ENCODE results near the gene ATP9A. TPM values are rescaled to one million over a fixed set of nuclear protein-coding genes. Genes with fewer than 3 reads are reported as not detected.

The ATP9A gene
- total and polyA plus RNA-seq, 2 of the 8 experiments (the other 6 are each of a cell fraction or from before 2014, with no cell fraction given), result 5.0 to 6.4 TPM

- ChIA-PET CTCF (ENCODE audit: partially characterized antibody) (interaction anchor here (1.7 kb wide), 1 partner anchor 24 kb away, joined by 5 read pairs; no protein-coding TSS in a partner anchor), POLR2A (ENCODE audit: partially characterized antibody) (no interaction called here)
- H3K9me3 ChIP-seq (ENCODE audit: insufficient read depth in 2 of 2, low read depth in 1 of 2, low read length in 1 of 2), result no peaks in the 10 kb centered on the region
- H3K27me3 ChIP-seq (replicated peaks in 1 of 4; ENCODE audit: control insufficient read depth in 3 of 4, extremely low read depth in 1 of 4, insufficient read depth in 3 of 4, low read length in 3 of 4), result no peaks in the 10 kb centered on the region
- no peak overlapping the region for H2BK12ac ChIP-seq (ENCODE audit: low read depth, low read length)
- H3K4me1 ChIP-seq (replicated peaks in 1 of 4; ENCODE audit: control insufficient read depth in 3 of 4, insufficient read depth in 4 of 4, low read length in 3 of 4), result no peaks in the 10 kb centered on the region
- H3K14ac ChIP-seq (ENCODE audit: insufficient read length), result no peak overlapping the region
- no peaks in the 10 kb centered on the region for H3K36me3 ChIP-seq (ENCODE audit: control insufficient read depth in 2 of 4, insufficient read depth in 4 of 4, low read length in 3 of 4)
- H3K79me2 ChIP-seq (ENCODE audit: control insufficient read depth in 1 of 2, insufficient read depth in 2 of 2, low read length in 2 of 2), result no peaks in the 10 kb centered on the region; a peak in 1 of 4 replicates
- H2BK15ac ChIP-seq (ENCODE audit: low read length), result no peak overlapping the region
- 81% methylated on average over 12 of the region's 13 CpGs; no CpG with 5 or more reads in 1 of the 2 experiments for WGBS, 2 experiments (ENCODE audit: extremely low coverage in 1 of 2, insufficient coverage in 1 of 2, insufficient read length in 1 of 2, insufficient replicate concordance in 2 of 2, low coverage in 1 of 2, low lambda C conversion rate in 2 of 2, missing lambda C conversion rate in 1 of 2)
- H3K27ac ChIP-seq (ENCODE audit: low read depth, low read length), result no peak overlapping the region
- H3K4ac ChIP-seq (replicated peaks; ENCODE audit: insufficient read length, low read depth, low read length), result no peak overlapping the region
- no peaks in the 10 kb centered on the region for H4K20me1 ChIP-seq (replicated peaks in 1 of 2; ENCODE audit: control insufficient read depth in 1 of 2, insufficient read depth in 2 of 2, low read length in 2 of 2)
- H4K5ac ChIP-seq (ENCODE audit: insufficient read length, low read depth, low read length), result no peak overlapping the region
- FAIRE-seq (no peak), DNase-seq (ENCODE audit: low read depth in 1 of 2, low spot score in 2 of 2) (no peak)
- H3K23me2 ChIP-seq (ENCODE audit: low read depth, low read length), result no peaks in the 10 kb centered on the region
- H2BK20ac ChIP-seq (ENCODE audit: low read length), result no peak overlapping the region
- H4K8ac ChIP-seq (ENCODE audit: extremely low read depth, insufficient read depth, low read length), result no peak overlapping the region
- no peak overlapping the region for H2AFZ ChIP-seq (ENCODE audit: low read length)
- H3K9ac ChIP-seq (replicated peaks in 1 of 4; ENCODE audit: extremely low read depth in 1 of 4, low read depth in 3 of 4, low read length in 3 of 4), result no peak overlapping the region
- no peak overlapping the region for H3K4me2 ChIP-seq (ENCODE audit: insufficient read depth in 1 of 2, low read depth in 2 of 2, low read length in 2 of 2)
- no peaks in the 10 kb centered on the region for H3K79me1 ChIP-seq (ENCODE audit: low read depth, low read length)
- H3K18ac ChIP-seq (ENCODE audit: extremely low read depth, low read length), result no peak overlapping the region
- H4K91ac ChIP-seq (replicated peaks; ENCODE audit: insufficient read length, low read length), result no peak overlapping the region
- no peak overlapping the region for H2BK120ac ChIP-seq (replicated peaks; ENCODE audit: low read depth, low read length)
- TF ChIP-seq TCF12 (IDR thresholded peaks at IDR 0.05; ENCODE audit: low read depth, low read length) (no peak), MAFK (IDR thresholded peaks at IDR 0.05; ENCODE audit: low read depth, low read length) (no peak)
- no peak overlapping the region for H2BK5ac ChIP-seq (ENCODE audit: low read depth, low read length)
- H3K23ac ChIP-seq (ENCODE audit: insufficient read length), result no peak overlapping the region
- H3K4me3 ChIP-seq (ENCODE audit: extremely low read depth in 1 of 4, insufficient read depth in 2 of 4, low read depth in 3 of 4, low read length in 4 of 4), result no peak overlapping the region
- no peak overlapping the region for H2AK5ac ChIP-seq (ENCODE audit: low read depth, low read length)
- H3K56ac ChIP-seq (replicated peaks; ENCODE audit: insufficient read length, low read depth, low read length), result no peak overlapping the region
Measured at GRCh38 chr20:51725584-51726176, 42.5 kb downstream of the ATP9A start.

Data from H1 (cell line).